ENCODE data around the gene FUNDC2.

Gene FUNDC2

DNA sequence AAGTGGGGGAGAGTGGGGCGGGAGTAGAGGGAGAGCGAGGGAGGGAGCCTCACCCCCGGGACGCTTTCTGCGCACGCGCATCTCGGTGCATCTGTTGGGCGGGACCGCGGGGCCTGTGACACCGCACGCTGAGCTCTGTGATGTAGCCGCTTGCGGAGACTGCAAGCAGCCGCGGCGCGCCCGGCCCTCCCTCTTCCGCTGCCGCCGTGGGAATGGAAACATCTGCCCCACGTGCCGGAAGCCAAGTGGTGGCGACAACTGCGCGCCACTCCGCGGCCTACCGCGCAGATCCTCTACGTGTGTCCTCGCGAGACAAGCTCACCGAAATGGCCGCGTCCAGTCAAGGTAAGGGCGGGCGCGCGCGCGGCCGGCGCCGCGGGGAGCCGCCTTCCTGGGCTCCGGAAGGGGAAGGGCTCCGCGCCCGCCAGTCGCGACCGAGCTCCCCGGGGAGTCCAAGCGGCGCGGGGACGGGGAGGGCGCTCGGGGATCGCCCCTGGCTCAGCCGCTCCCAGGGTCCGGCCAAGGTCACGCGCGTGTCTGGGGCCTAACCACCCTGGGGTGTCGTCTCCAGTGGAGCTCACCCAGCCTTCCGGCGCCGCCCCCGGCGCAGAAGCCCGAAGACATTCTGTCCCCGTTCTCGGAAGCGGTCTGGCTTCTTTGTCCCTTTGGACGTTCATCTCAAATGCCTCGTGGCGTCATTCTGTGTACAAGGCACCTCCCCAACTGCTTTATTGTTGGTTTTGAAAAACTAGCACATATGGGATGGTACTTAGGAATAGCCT, at the start of gene FUNDC2:
TSS of gene FUNDC2 (plus strand) at position 118 of the 782 bp plus-strand sequence. CDS start at position 213, 95 bp downstream.
- intact Hi-C loops (cut with micrococcal nuclease) = no loop called here
- peak within 1 kb of the TSS; percentile 74 for H3K4me3 Mint-ChIP-seq
- H3K36me3 Mint-ChIP-seq (ENCODE audit: low read depth) = no peaks in the 10 kb centered on the region
- no peaks in the 10 kb centered on the region for H3K9me3 Mint-ChIP-seq
- H3K4me1 Mint-ChIP-seq (ENCODE audit: low read depth) = peaks cover 31% of the 10 kb centered on the region
- peak within 1 kb of the TSS; percentile 85 for H3K27ac Mint-ChIP-seq
- H3K27me3 Mint-ChIP-seq = no peaks in the 10 kb centered on the region

GRCh38 chrX:154979629-154980028, 47.0 kb upstream of the FUNDC2 start:
- no peaks in the 10 kb centered on the region for H3K36me3 Mint-ChIP-seq (ENCODE audit: low read depth)
- H3K4me1 Mint-ChIP-seq (ENCODE audit: low read depth) = peaks cover 15% of the 10 kb centered on the region
- intact Hi-C loops (cut with micrococcal nuclease) = no loop called here
- no peak overlapping the region for H3K27ac Mint-ChIP-seq
- no peak overlapping the region for H3K4me3 Mint-ChIP-seq
- H3K27me3 Mint-ChIP-seq = no peaks in the 10 kb centered on the region
- no peaks in the 10 kb centered on the region for H3K9me3 Mint-ChIP-seq

DNA sequence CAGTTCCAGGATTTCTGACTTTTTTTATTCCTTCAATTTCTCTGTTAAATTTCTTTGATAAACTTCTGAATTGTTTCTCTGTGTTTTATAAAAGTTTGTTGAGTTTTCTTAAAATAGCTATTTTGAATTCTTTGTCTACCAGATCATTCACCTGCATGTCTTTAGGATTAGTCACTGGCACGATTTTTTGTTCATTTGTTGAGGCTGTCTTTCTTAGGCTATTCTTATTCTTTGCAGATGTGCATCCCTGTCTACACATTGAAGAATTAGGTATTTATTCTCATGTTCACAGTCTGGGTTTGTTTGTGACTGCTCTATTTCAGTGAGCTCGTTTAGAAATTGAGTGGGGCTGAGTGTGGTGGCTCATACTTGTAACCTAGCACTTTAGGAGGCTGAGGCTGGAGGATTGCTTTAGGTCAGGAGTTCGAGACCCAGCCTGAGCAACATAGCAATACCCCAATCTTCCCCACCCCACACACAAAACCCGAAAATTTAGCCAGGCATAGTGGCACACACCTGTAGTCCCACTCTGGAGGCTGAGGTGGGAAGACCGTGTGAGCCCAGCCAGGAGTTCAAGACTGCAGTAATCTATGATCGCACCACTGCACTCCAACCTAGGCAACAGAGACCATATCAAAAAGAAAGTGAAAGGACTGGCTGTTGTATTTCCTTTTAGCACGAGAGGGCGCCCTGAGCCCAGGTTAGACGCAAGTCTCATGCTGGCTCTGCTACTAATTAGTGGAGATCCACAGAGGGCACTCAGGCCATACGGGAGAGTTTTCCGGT, 46.1 kb upstream of the FUNDC2 start:
- Mint-ChIP-seq H3K36me3 (ENCODE audit: low read depth) (no peaks in the 10 kb centered on the region), H3K4me1 (ENCODE audit: low read depth) (peaks cover 15% of the 10 kb centered on the region), H3K9me3 (no peaks in the 10 kb centered on the region), H3K4me3 (peak overlapping the region; percentile 74), H3K27ac (peak overlapping the region; percentile 75), H3K27me3 (no peaks in the 10 kb centered on the region)
- intact Hi-C loops (cut with micrococcal nuclease) = loop anchor here (1.0 kb wide), 1 partner anchor 77 kb away; no protein-coding TSS in a partner anchor

GRCh38 chrX:154981116-154981411, 45.6 kb upstream of the FUNDC2 start:
- Mint-ChIP-seq H3K27ac (peak overlapping the region; percentile 75), H3K4me1 (ENCODE audit: low read depth) (peaks cover 15% of the 10 kb centered on the region), H3K4me3 (no peak overlapping the region)

DNA sequence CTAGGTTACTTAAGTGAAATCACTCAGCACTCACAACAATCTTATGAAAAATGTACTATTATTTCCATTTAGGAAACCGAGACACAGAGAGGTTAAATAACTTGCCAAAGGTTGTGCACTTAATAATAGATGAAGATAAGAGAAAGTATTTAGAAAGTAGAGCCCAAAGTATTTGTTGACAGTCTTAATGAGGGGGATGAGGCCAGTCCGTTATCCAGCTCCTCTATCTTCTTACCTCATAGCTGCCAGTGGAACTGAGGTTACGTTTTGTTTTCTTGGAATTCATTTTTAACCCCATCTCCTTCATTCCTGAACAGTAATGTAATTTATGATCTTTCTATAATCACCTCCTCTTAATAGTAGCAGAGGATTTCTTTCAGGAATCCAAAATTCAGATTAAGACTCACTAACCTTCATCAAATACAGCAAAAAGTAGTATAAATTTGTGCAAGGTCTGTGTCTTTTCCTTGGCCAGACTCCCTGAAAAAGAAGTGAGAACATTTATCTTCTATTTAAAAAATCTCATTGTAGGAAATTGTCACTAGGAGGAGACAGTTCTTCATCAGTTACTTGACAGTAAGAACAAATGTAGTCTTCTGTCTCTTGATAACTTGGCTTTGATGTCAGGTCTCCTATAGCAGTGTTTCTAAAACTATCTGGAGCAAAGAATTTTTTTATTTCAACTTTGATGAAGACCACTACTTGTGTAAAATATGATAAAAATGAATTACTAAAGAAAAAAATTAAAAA, 39.6 kb upstream of the FUNDC2 start:
- Mint-ChIP-seq H3K4me1 (ENCODE audit: low read depth) (no peaks in the 10 kb centered on the region), H3K27ac (no peak overlapping the region), H3K9me3 (no peaks in the 10 kb centered on the region), H3K36me3 (ENCODE audit: low read depth) (no peaks in the 10 kb centered on the region), H3K27me3 (no peaks in the 10 kb centered on the region), H3K4me3 (no peak overlapping the region)
- intact Hi-C loops (cut with micrococcal nuclease) = no loop called here

More at GRCh38 chrX:154981116-154981411, 45.6 kb upstream of the FUNDC2 start:
- intact Hi-C loops (cut with micrococcal nuclease) = loop anchor here (1.0 kb wide), 1 partner anchor 76 kb away; no protein-coding TSS in a partner anchor
- no peaks in the 10 kb centered on the region for H3K27me3 Mint-ChIP-seq
- H3K36me3 Mint-ChIP-seq (ENCODE audit: low read depth) = no peaks in the 10 kb centered on the region
- no peaks in the 10 kb centered on the region for H3K9me3 Mint-ChIP-seq

DNA sequence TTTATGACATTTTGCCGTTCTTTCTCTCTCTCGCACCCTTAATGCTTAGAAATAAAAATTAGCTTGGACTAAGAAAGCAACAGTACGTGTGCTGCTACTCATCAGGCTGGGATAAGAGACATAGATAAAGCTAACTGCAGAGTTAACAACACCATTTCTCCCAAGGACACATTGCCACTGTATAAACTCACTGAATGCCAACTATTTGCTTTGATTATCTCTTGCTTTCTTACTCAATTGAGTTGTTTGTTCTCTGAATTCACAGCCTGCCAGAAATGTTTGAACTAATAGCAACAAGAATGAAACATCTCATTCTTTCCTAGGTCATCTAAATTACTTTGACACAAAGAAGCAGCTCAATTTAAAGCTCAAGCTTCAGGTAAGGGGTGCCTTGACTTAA, 38.7 kb upstream of the FUNDC2 start:
- intact Hi-C loops (cut with micrococcal nuclease) = no loop called here
- Mint-ChIP-seq H3K27ac (no peak overlapping the region), H3K27me3 (no peaks in the 10 kb centered on the region), H3K36me3 (ENCODE audit: low read depth) (no peaks in the 10 kb centered on the region), H3K4me1 (ENCODE audit: low read depth) (no peaks in the 10 kb centered on the region), H3K9me3 (no peaks in the 10 kb centered on the region), H3K4me3 (no peak overlapping the region)

DNA sequence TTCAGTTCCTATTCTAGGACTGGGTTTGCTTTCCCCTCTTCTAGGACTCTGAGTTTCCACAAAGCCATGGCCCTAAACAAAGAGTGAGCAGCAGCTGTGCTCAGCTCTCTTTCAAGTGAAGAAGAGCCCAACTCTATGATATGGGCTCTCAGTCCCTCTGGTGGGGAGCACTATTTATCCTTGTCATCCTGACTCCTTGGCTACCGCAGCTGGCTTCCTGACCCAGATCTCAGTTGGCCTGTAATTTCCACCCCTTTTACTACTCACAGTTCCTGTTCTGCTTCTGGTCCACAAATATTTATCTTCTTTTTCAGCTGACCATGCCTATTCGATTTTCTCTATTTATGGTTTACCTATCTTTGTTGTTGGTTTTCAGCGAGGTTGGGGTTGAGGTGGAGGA, 37.9 kb upstream of the FUNDC2 start:
- intact Hi-C loops (cut with micrococcal nuclease) = no loop called here

DNA sequence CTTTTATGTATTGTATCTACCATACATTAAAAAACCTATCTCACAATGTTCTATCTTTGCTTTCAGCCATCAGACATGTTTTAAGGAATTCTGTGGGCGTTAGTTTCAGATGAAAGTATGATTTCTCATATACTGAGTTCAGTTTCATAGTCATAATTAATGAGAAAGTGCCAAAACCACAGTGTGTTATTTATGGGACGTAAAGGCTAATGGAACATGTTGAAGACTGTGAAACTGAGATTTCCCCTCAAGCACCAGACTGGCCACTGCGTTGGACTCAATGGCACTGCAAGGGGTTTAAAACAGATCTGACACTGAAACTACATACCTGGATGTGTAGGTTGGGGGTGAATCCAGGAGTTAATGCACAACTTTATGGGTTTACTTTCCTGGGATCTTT, 36.1 kb upstream of the FUNDC2 start:
- no peak overlapping the region for H3K27ac Mint-ChIP-seq
- no peaks in the 10 kb centered on the region for H3K36me3 Mint-ChIP-seq (ENCODE audit: low read depth)
- no peak overlapping the region for H3K4me3 Mint-ChIP-seq
- no peaks in the 10 kb centered on the region for H3K27me3 Mint-ChIP-seq
- H3K4me1 Mint-ChIP-seq (ENCODE audit: low read depth) = no peaks in the 10 kb centered on the region
- H3K9me3 Mint-ChIP-seq = no peaks in the 10 kb centered on the region
- intact Hi-C loops (cut with micrococcal nuclease) = no loop called here

More for the DNA sequence above, 37.9 kb upstream of the FUNDC2 start:
- Mint-ChIP-seq H3K4me1 (ENCODE audit: low read depth) (no peaks in the 10 kb centered on the region), H3K4me3 (no peak overlapping the region), H3K9me3 (no peaks in the 10 kb centered on the region), H3K27ac (no peak overlapping the region), H3K27me3 (no peaks in the 10 kb centered on the region), H3K36me3 (ENCODE audit: low read depth) (no peaks in the 10 kb centered on the region)

DNA sequence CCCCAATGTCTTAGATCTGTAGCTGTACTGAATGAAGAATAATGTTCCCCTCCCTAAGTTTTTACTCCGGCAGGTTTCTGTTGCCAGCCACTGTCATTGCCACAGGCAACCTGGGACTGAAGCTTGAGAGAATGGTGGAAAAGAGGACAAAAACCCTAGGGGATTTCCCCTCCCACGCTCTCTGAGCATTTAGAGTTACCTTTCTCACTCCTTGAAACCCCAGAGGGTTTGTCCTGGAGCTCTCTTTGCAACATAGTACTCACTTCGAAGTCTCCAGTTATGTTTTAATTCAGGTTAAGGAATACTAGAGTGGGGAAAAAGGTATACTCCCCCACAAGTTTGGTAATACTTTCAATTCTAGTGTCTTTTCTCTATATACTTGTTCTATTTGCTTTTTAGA, 35.6 kb upstream of the FUNDC2 start:
- no peaks in the 10 kb centered on the region for H3K4me1 Mint-ChIP-seq (ENCODE audit: low read depth)
- intact Hi-C loops (cut with micrococcal nuclease) = no loop called here

DNA sequence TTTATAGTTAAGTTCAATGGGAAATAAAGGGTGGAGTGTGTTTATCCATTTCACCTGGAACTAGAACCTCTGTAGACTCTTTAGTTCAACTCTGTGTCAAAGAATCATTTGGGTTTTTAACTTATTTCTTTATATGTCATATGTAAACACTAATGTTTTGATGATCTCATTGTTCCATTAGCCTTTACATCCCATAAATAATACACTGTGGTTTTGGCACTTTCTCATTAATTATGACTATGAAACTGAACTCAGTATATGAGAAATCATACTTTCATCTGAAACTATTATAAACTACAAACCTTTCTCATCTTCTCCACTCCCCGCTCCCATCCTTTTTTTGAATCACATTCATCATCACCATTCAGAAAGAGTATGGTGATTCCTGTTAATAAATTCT, 35.2 kb upstream of the FUNDC2 start:
- H3K27ac Mint-ChIP-seq = no peak overlapping the region
- no peaks in the 10 kb centered on the region for H3K9me3 Mint-ChIP-seq
- no peaks in the 10 kb centered on the region for H3K36me3 Mint-ChIP-seq (ENCODE audit: low read depth)
- no peak overlapping the region for H3K4me3 Mint-ChIP-seq
- no peaks in the 10 kb centered on the region for H3K4me1 Mint-ChIP-seq (ENCODE audit: low read depth)
- intact Hi-C loops (cut with micrococcal nuclease) = no loop called here
- no peaks in the 10 kb centered on the region for H3K27me3 Mint-ChIP-seq

More for the DNA sequence above, 35.6 kb upstream of the FUNDC2 start:
- H3K4me3 Mint-ChIP-seq = no peak overlapping the region
- H3K27ac Mint-ChIP-seq = no peak overlapping the region
- H3K9me3 Mint-ChIP-seq = no peaks in the 10 kb centered on the region
- H3K27me3 Mint-ChIP-seq = no peaks in the 10 kb centered on the region
- H3K36me3 Mint-ChIP-seq (ENCODE audit: low read depth) = no peaks in the 10 kb centered on the region

GRCh38 chrX:154998204-154998880, 28.3 kb upstream of the FUNDC2 start:
- intact Hi-C loops (cut with micrococcal nuclease) = no loop called here
- Mint-ChIP-seq H3K4me3 (no peak overlapping the region), H3K4me1 (ENCODE audit: low read depth) (no peaks in the 10 kb centered on the region)

DNA sequence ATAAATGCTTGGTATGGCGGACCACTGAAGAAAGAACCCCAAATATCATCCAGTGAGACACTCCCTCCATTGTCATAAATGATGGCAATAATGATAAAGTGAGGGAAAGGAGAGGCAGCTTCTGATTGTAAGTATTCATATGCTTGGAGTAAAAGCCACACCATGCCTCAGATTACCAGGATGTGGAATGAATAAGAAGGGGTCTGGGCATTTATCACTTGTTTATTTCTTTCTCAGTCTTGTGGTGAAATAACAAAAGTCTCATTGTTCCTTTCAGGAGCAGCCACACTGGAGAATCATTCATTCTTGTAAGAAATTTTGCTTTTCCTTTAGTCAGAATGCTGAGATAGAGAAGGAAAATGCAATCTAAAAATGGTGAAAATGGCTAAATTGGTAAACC, 25.8 kb upstream of the FUNDC2 start:
- H3K9me3 Mint-ChIP-seq = no peaks in the 10 kb centered on the region
- no peaks in the 10 kb centered on the region for H3K36me3 Mint-ChIP-seq (ENCODE audit: low read depth)
- intact Hi-C loops (cut with micrococcal nuclease) = no loop called here
- no peak overlapping the region for H3K4me3 Mint-ChIP-seq
- no peak overlapping the region for H3K27ac Mint-ChIP-seq
- no peaks in the 10 kb centered on the region for H3K27me3 Mint-ChIP-seq
- no peaks in the 10 kb centered on the region for H3K4me1 Mint-ChIP-seq (ENCODE audit: low read depth)

More at GRCh38 chrX:154998204-154998880, 28.3 kb upstream of the FUNDC2 start:
- Mint-ChIP-seq H3K27me3 (no peaks in the 10 kb centered on the region), H3K36me3 (ENCODE audit: low read depth) (no peaks in the 10 kb centered on the region), H3K9me3 (no peaks in the 10 kb centered on the region), H3K27ac (no peak overlapping the region)

DNA sequence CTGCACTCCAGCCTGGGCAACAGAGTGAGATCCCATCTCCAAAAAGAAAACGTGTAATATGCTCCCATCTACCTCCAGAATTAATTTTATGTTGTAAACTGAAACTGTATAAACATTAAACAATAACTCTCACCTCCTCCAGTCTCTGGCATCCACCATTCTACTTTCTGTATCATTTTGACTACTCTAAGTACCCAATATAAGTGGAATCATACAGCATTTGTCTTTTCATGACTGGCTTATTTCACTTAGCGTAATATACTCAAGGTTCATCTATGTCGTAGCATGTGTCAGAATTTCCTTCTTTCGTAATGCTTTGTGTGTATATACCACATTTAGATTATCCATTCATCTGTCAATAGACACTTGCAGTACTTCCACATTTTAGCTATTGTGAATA, 24.8 kb upstream of the FUNDC2 start:
- H3K4me3 Mint-ChIP-seq = no peak overlapping the region
- intact Hi-C loops (cut with micrococcal nuclease) = no loop called here
- no peaks in the 10 kb centered on the region for H3K9me3 Mint-ChIP-seq
- H3K4me1 Mint-ChIP-seq (ENCODE audit: low read depth) = no peaks in the 10 kb centered on the region
- no peaks in the 10 kb centered on the region for H3K27me3 Mint-ChIP-seq
- H3K36me3 Mint-ChIP-seq (ENCODE audit: low read depth) = no peaks in the 10 kb centered on the region
- no peak overlapping the region for H3K27ac Mint-ChIP-seq
